HFFc6 (cell line): ENCODE data around the gene RCHY1. TPM values are rescaled to one million over a fixed set of nuclear protein-coding genes. Genes with fewer than 3 reads are reported as not detected.

Source experiments
- DNase-seq: peaks from one replicate; pipeline ENCODE4 v3.0.0-alpha.2; 2018
- H3K27ac Mint-ChIP-seq: 2 replicates; pipeline ENCODE4 v1.8.0; 2020; ENCODE audit warnings: mild to moderate bottlenecking, mixed read lengths
- H3K27me3 Mint-ChIP-seq: 2 replicates; pipeline ENCODE4 v1.8.0; 2021; ENCODE audit warnings: mild to moderate bottlenecking, moderate library complexity, mixed read lengths; ENCODE audit not compliant: insufficient read depth
- H3K36me3 Mint-ChIP-seq: 2 replicates; pipeline ENCODE4 v1.8.0; 2021; ENCODE audit warnings: low read depth, mixed read lengths
- H3K4me1 Mint-ChIP-seq: 2 replicates; pipeline ENCODE4 v1.8.0; 2020; ENCODE audit warnings: low read depth, mixed read lengths
- H3K4me3 Mint-ChIP-seq: 2 replicates; pipeline ENCODE4 v1.8.0; 2020; ENCODE audit warnings: mild to moderate bottlenecking, moderate library complexity, mixed read lengths
- H3K9me3 Mint-ChIP-seq: 2 replicates; pipeline ENCODE4 v1.8.0; 2020; ENCODE audit warnings: mild to moderate bottlenecking, mixed read lengths
- total RNA-seq, 6 experiments: library from RNA; stranded (reverse); fragmentation: NEBNext Ultra II Directional; extraction: Animal tissue kit (Norgen Biotek cat#: 25700); gene quantifications; 2 replicates in 1 of 6; 3 replicates in 5 of 6; pipeline ENCODE4 v1.2.3, GENCODE V29; 2021
- TF ChIP-seq, protein P1 (sequence below): fragments of 200-600 bp; sonication (generic); IDR thresholded peaks from 2 replicates; pipeline ENCODE4 v1.5.0; 2021; ENCODE audit warnings: antibody characterized with exemption, mild to moderate bottlenecking

RCHY1 gene
- total RNA-seq, 6 experiments from 2014 or later, result 14.8 to 19.5 (median 17.5) TPM

DNA sequence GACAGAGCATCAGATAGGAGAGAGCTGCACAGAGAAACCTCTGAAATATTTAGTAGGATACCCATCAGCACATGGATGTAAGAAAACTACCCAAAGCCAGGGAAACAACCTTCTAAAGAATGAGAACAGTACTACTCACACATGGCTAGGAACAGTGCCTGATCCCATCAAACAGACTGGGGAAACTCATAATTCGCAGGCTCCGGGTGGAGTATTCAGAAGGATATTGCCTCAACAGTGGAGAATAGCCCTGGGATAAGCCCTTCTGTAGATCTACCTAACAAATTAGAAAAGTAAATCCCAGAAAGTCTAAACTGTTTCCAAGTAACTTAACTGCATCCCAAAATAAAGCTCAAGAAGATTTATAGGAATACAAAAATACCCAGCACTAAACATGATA, 17.8 kb downstream of the RCHY1 start:
- Mint-ChIP-seq H3K36me3 (peaks cover 37% of the 10 kb centered on the region), H3K9me3 (peaks cover 15% of the 10 kb centered on the region), H3K4me1 (peaks cover 38% of the 10 kb centered on the region), H3K27ac (peak overlapping the region; percentile 78), H3K27me3 (no peaks in the 10 kb centered on the region; the same call in 1 of the 2 replicates), H3K4me3 (peak overlapping the region; percentile 71)
- TF ChIP-seq, protein P1, sequence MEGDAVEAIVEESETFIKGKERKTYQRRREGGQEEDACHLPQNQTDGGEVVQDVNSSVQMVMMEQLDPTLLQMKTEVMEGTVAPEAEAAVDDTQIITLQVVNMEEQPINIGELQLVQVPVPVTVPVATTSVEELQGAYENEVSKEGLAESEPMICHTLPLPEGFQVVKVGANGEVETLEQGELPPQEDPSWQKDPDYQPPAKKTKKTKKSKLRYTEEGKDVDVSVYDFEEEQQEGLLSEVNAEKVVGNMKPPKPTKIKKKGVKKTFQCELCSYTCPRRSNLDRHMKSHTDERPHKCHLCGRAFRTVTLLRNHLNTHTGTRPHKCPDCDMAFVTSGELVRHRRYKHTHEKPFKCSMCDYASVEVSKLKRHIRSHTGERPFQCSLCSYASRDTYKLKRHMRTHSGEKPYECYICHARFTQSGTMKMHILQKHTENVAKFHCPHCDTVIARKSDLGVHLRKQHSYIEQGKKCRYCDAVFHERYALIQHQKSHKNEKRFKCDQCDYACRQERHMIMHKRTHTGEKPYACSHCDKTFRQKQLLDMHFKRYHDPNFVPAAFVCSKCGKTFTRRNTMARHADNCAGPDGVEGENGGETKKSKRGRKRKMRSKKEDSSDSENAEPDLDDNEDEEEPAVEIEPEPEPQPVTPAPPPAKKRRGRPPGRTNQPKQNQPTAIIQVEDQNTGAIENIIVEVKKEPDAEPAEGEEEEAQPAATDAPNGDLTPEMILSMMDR, result no peak
- DNase-seq, result no peak

DNA sequence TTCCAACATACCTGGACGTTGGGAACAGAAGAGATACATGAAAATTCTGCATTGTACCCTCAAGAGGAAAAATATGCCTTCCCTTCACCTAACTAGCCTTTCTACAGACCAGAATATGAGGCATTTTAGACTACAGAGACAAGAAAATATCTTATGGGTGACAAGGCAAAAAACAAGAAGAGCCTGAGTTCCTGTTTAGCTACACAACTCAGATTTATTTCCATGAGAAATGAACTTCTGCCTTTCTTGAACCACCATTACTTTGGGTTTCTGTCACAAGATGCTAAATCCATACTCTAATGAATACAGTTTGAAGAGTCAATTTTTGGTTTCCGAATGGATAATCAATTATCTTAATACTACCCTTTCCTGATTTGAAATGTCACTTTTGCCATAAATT, 18.7 kb downstream of the RCHY1 start:
- H3K36me3 Mint-ChIP-seq, result peaks cover 37% of the 10 kb centered on the region
- peaks cover 15% of the 10 kb centered on the region for H3K9me3 Mint-ChIP-seq
- TF ChIP-seq, protein P1, result no peak
- peaks cover 38% of the 10 kb centered on the region for H3K4me1 Mint-ChIP-seq
- H3K27ac Mint-ChIP-seq, result no peak overlapping the region
- no peaks in the 10 kb centered on the region; the same call in 1 of the 2 replicates for H3K27me3 Mint-ChIP-seq
- DNase-seq, result no peak
- H3K4me3 Mint-ChIP-seq, result no peak overlapping the region

DNA sequence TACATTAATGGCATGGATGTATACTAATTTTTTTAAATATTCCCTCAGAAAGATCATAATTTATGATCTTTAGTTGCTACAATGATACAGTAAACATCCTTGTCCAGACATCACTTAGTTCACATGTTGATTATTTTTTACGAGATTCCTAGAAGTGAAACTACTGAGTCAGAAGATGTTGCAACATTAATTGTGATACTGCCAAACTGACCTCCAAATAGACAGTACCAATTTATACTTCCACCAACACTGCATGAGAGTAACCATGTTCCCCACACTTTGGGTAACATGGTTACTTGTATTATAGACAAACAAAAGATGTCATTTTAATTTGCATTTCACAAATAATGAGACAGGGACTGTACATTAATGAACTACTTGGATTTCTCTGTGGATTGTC, 19.6 kb downstream of the RCHY1 start:
- H3K27ac Mint-ChIP-seq, result no peak overlapping the region; the same call in 1 of the 2 replicates
- DNase-seq, result peak; percentile 71
- no peaks in the 10 kb centered on the region; the same call in 1 of the 2 replicates for H3K27me3 Mint-ChIP-seq
- peaks cover 15% of the 10 kb centered on the region for H3K9me3 Mint-ChIP-seq
- peaks cover 28% of the 10 kb centered on the region for H3K36me3 Mint-ChIP-seq
- peaks cover 38% of the 10 kb centered on the region for H3K4me1 Mint-ChIP-seq
- H3K4me3 Mint-ChIP-seq, result peak overlapping the region; percentile 39
- TF ChIP-seq, protein P1, result no peak

DNA sequence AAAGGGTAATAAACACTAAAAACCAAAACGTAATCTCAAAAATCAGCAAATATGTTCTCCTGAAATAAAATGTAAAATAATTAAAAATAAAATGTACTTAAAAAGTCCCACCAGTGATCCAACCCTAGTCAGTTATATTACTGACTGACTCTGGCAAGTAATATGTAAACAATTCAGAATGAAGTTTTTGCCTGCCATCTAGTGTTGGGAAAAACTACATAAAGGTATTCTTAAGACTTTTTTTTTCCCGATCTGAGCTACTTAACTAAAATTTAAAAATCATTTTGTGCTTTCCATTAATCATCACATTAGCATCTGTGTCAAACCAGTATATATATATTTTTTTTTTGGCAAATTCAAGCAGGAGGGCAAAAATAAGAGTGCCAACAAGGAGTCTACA, 24.0 kb downstream of the RCHY1 start:
- Mint-ChIP-seq H3K9me3 (no peaks in the 10 kb centered on the region), H3K27me3 (no peaks in the 10 kb centered on the region; the same call in 1 of the 2 replicates), H3K27ac (no peak overlapping the region), H3K4me3 (no peak overlapping the region), H3K4me1 (peaks cover 11% of the 10 kb centered on the region), H3K36me3 (peaks cover 6% of the 10 kb centered on the region; the same call in 1 of the 2 replicates)
- TF ChIP-seq, protein P1, result peak; percentile 66
- DNase-seq, result peak; percentile 10

DNA sequence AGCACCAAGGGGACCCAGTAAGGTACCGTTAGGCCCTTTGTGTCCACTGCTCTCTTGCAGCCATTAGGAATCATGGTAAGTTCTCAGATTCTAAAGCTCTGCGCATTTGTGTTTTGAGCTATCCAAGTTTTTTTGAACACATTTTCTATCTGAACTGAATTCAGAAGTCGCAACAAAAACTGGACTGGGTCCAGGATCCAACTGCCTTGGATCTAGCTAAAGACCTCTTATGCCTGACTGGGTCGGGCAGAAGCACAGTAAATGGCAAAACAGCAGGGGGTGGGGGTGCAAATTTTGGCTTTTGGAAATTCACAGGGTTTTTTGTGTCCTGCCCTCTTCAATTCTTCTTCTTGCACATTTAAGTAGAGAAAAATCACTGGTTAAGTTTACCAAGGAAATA, 30.0 kb downstream of the RCHY1 start:
- no peak overlapping the region for H3K4me3 Mint-ChIP-seq
- H3K27ac Mint-ChIP-seq, result no peak overlapping the region
- no peak for DNase-seq
- H3K27me3 Mint-ChIP-seq, result no peaks in the 10 kb centered on the region
- TF ChIP-seq, protein P1, result no peak
- H3K9me3 Mint-ChIP-seq, result no peaks in the 10 kb centered on the region
- peaks cover 12% of the 10 kb centered on the region; the same call in 1 of the 2 replicates for H3K36me3 Mint-ChIP-seq
- H3K4me1 Mint-ChIP-seq, result no peaks in the 10 kb centered on the region

DNA sequence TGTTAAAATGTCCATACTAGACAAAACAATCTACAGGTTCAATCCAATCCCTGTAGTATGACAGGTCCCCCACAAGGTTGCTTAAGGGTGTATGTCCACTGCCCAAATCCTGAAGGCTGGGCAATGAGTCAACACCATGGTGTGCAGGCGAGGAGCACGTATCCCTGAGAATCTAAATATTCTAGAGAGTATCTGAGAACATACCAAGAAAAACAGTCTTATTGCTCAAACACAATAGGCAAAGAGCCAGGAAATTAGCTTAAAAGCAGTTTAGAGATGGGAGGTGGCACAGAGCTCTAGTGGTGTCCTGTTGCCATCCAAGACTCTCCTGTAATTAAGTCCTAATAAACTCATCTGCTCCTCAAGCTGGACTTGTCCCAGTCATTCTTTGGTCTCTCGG, 37.0 kb downstream of the RCHY1 start:
- TF ChIP-seq, protein P1, result no peak
- H3K4me3 Mint-ChIP-seq, result no peak overlapping the region
- H3K4me1 Mint-ChIP-seq, result no peaks in the 10 kb centered on the region; the same call in 1 of the 2 replicates
- no peak for DNase-seq
- no peaks in the 10 kb centered on the region for H3K27me3 Mint-ChIP-seq
- H3K36me3 Mint-ChIP-seq, result peaks cover 34% of the 10 kb centered on the region
- H3K27ac Mint-ChIP-seq, result no peak overlapping the region
- H3K9me3 Mint-ChIP-seq, result no peaks in the 10 kb centered on the region
